HG03565 (cell line): ENCODE measurements around the gene PAK5.

Experiments
- ATAC-seq: cut with Tn5 transposase; IDR thresholded peaks from one replicate; pipeline ENCODE4 v1.9.1; 2021; ENCODE audit warnings: mild to moderate bottlenecking, moderate library complexity; ENCODE audit not compliant: unreplicated experiment

The PAK5 gene

GRCh38 chr20:9626357-9626756, 212.5 kb downstream of the PAK5 start:
- no peak for ATAC-seq

- no peak for ATAC-seq
These were observed 220.9 kb downstream of the PAK5 start for GRCh38 chr20:9617940-9618339.

DNA sequence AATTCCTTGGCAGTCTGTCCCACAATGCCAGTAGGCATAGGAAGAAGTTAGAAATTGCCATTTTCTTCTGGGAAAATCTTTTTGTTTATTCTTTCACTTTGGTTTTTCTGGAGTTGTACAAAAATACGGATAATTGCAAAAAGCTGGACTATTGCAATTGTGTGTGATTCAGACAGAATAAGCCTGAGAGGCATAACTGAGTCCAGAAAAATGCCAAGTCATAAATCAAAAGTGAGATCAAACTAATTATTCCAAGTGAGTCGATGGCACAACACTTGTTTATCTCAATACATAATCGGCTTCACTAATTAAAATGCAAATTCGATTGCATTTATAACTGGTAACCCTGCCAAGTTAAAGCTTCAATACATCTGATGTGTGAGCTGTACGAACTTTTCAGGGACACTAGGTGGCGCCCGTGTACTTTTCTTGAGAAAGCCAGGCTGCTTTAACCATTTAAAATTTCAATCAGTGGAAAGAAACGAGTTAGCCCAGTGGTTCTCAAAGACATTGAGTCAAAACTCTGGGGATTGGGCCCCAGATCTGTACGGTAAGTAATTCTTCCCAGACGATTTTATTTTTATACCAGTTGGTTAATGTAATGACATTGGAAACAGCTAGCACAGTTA, 221.9 kb downstream of the PAK5 start:
- ATAC-seq = peak; percentile 40

GRCh38 chr20:9616455-9616805, 222.4 kb downstream of the PAK5 start:
- ATAC-seq = no peak

DNA sequence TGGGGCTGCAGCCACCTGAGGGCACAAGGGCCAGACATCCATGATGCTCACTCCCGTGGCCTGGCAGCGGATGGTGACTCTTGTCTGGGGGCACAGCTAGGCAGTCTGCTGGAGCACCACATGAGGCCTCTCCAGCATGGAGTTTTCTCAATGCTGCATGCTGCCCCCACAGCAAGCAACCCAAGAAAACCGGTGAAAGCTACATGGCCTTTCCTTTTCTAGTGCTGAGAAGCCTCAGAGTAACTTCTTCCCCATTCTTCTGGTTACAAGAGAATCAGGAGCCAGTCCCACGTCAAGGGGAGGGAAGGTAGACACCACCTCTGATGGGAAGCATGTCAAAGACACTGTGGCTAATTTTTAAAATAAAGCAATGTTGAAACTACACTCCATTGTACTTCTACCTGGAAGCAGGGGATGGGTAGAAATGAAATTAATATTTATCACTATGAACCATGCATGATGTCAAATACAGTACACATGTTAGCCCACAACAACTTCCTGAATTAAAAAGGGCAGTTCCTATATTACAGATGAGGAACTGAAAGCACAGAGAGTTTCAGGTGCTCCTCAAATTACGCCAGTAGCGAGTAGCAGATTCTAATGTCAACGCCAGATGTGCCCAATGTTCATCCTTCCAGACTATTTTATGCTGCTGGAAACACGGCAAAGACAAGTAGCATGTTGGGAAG, 223.0 kb downstream of the PAK5 start:
- ATAC-seq = peak; percentile 99

- ATAC-seq = no peak
These were observed 223.8 kb downstream of the PAK5 start for GRCh38 chr20:9615118-9615517.

DNA sequence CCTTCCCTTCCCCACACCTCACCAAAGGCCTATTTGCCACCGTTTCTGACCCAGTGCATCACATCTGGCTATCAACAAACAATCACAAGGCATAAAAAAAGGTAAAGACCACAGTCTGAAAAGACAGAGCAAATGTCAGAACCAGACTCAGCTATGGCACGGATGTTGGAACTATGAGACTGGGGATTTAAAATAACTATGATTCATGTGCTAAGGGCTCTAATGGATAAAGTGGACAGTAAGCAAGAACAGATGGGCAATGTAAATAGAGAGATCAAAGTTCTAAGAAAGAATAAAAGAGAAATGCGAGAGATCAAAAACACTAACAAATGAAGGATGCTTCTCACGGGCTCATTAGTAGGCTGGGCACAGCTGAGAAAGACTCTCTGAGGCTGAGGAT, 225.0 kb downstream of the PAK5 start:
- ATAC-seq = no peak

DNA sequence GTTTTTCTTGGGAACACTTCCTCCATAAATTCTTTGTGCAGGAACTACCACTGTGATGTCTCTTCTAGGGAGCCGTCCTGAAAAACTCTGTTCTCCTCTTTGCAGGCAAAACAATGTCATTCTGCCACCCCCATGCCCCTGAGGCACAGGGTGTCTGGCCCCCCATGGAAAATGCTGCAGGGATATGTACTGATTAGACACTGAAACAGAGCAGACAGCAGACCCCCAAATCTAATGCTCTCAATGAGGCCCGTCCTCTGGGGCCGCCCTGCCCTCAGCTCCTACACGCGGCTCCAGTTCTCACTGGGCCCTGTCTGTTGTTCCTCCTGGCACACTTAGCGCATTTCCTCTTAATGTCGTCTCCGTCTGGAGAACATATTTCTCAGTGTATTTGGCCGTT, 227.0 kb downstream of the PAK5 start:
- ATAC-seq = no peak

DNA sequence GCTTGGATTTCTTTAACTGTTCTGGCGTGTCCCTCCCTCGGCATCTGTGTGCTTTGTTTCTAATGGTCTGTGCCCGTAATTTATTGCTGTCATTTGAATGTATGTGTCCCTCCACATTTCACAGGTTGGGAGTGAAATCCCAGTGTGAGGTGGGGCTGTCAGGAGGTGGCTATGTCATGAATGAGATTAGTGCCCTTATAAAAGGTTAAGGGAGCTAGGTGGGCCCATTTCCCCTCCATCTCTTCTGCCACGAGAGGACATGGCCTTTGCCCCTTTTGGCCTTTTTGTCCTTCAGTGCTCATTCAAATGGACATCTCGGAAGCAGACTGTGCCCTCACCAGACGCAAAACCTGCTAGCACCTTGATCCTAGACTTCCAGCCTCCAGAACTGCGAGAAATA, 228.2 kb downstream of the PAK5 start:
- ATAC-seq = no peak

DNA sequence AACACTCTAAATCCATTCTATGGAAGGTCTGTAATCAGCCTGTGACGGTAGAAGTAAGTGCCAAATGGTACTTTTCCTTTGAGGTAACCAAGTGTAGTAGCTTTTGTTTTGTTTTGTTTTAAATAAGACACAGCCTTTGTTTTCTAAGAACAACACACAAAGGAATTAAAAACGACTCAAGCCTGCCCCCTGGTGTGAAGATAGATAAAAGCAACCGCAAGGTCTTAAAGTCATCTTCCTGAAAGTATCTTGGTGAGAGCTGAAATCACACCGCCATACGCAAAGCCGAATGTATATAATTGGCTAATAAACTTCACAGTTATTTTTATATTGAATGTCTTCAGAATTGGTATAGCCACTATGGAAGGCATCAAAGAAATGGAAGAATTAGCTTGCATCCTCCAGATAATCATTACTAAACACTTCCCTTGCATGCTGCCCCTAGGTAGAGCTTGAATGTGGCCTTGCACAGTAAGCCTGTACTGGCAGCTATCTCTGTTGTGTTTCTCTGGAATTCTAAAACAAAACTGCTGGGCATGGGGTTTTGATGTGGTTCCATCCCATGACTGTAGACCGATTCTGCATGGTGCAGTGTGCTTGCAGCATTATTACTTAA, 228.9 kb downstream of the PAK5 start:
- peak; percentile 67 for ATAC-seq

- no peak for ATAC-seq
These were observed 230.1 kb downstream of the PAK5 start for GRCh38 chr20:9608639-9609340.

- ATAC-seq = no peak
These were observed 236.1 kb downstream of the PAK5 start for GRCh38 chr20:9602847-9603183.

DNA sequence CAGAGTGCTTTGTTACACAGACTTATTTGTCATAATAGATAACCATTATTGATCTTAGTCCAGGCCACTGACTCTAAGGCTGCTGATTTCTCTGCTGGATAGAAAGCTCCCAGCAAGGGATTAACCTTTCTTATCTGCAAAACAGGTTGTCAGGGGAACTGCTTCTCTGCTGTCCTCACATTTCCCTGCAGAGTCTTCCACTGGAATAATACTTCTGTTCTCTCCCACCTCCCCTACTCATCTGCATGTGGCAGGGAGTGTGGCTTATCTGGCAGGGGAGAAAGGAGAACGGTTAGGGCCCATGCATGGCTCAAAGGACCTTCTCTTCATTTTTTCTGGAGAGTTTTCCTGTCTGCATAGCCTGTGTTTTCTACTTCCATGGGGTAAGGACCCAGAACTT, 238.3 kb downstream of the PAK5 start:
- ATAC-seq = no peak

GRCh38 chr20:9597547-9597946, 241.3 kb downstream of the PAK5 start:
- no peak for ATAC-seq

GRCh38 chr20:9595763-9596162, 243.1 kb downstream of the PAK5 start:
- ATAC-seq = no peak

DNA sequence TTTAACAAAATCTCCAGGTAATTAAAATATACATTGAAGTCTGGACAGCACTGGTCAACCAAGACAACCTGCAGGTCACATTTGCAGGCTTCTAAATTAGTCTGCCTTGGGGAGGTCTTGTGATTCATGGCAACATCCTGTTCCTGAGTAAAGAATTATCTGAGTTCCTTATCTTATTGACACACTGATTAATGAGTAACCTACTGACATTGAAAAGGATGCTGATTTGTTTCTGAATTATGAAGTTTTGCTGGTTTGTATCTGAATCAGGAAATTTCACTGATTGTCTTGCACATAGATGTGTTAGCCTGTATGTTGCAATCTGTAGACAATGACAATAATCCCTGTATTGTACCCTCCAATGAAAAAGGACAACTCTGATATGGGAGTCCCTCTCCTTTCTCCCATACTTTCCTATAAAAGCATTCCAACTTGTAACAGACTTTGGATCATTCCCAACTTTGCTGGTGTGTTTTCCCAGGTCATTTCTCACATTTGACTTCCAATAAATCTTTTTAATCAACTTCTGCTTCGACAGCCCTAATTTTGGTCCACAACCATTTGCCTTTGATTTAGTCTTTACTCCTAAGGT, 244.5 kb downstream of the PAK5 start:
- ATAC-seq = no peak

GRCh38 chr20:9592419-9592818, 246.5 kb downstream of the PAK5 start:
- ATAC-seq = no peak

GRCh38 chr20:9591080-9591479, 247.8 kb downstream of the PAK5 start:
- ATAC-seq = no peak

- ATAC-seq = no peak
These were observed 248.7 kb downstream of the PAK5 start for GRCh38 chr20:9590189-9590588.

- ATAC-seq = no peak
These were observed 250.2 kb downstream of the PAK5 start for GRCh38 chr20:9588706-9589105.

GRCh38 chr20:9583151-9583550, 255.7 kb downstream of the PAK5 start:
- no peak for ATAC-seq

DNA sequence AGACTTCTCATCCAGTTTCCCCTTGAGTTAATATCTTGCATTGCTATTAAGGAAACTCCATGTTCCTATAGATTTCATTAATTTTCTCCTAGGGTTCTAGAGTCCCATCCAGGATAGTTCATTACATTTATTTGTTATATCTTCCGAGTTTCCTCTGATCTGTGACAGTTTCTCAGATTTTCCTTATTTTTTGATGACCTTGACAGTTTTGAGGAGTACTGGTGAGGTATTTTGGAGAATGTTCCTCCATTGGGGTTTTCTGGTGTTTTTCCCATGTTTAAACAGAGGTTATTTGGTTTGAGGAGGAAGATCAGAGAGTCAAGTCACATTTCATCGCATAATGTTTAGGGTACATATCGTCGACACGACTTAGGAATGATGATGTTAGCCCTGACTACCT, 256.7 kb downstream of the PAK5 start:
- ATAC-seq = no peak
